Panc1 (cell line): ENCODE measurements around the gene NT5C2.

Experiments
- CTCF ChIP-seq: fragments of 450-650 bp; IDR thresholded peaks from 2 replicates; pipeline ENCODE4 v1.5.1; 2017; ENCODE audit warnings: mild to moderate bottlenecking
- REST ChIP-seq, 2 experiments: IDR thresholded peaks; 2 replicates each; pipeline ENCODE4 v1.6.1; 2011 to 2012; ENCODE audit warnings: low read depth in 2 of 2, control low read depth in 1 of 2, low read length in 1 of 2, mild to moderate bottlenecking in 1 of 2, moderate library complexity in 1 of 2; ENCODE audit not compliant: insufficient read depth in 1 of 2

GRCh38 chr10:103079100-103079499 lies 114.0 kb downstream of the NT5C2 start:
- TF ChIP-seq CTCF (no peak), REST (IDR thresholded peaks at IDR 0.05; ENCODE audit: insufficient read depth in 1 of 2, low read depth in 2 of 2, low read length in 1 of 2) (no peak)
